GM19238 (cell line): ENCODE measurements around the gene TSSK2.

ENCODE experiments used
- DNase-seq: peaks from one replicate; pipeline ENCODE4 v3.0.0; 2011; ENCODE audit warnings: low spot score; ENCODE audit not compliant: insufficient read length

Gene TSSK2

DNA sequence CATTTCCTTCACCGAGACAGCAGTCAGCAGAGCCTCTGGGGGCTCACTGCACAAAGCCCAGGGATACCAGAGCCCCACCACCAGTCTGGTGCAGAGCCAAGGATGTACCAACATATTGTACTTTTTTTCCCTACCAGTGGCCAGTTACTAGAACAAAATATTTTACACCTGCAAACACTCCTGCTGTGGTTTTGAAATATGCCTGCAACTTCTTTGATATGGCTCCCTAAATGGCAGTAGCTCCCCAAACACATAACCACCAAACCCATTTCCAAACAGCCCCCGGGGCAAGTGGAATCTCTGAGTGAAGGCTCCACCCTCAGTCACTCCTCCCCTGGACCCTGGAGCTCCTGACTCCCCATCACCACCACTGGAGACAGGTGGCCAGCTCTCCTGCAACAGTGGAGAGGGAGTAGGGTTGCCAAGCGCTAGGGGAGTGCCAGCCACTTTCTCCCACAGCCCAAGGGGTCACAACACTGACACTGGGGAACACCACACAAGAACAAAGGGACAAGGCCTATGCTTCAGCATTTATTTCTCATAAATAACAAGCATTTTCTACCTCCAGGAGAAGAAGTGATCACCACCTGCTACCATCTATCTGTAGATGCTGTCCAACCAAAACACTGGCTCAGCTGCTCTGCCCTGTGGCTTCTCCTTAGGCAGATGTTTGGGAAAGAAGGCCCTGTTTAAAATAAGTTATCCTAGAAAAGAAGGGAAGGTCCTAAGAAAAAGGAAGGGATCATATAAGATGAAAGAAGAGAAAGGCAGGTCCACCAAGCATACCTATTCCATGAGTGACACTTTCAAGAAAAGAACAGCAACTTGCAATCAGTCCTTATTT is 24.0 kb upstream of the TSSK2 start:
- no peak for DNase-seq

DNA sequence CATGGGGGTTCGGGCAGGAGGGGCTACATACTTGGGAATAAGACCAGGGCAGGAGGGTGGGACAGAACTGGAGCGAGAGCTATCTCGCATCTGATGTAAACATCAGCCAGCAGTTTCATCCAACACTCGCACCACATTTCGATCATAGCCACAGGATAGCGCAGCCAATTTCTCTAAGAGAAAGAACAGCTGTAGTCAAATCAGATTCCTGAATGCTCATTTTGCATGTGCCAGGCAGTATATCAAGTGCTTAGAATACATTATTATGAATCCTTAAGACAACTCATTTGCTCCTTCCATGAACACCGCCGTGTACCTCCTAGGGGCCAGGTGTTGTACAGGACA is 23.4 kb upstream of the TSSK2 start:
- no peak for DNase-seq

DNA sequence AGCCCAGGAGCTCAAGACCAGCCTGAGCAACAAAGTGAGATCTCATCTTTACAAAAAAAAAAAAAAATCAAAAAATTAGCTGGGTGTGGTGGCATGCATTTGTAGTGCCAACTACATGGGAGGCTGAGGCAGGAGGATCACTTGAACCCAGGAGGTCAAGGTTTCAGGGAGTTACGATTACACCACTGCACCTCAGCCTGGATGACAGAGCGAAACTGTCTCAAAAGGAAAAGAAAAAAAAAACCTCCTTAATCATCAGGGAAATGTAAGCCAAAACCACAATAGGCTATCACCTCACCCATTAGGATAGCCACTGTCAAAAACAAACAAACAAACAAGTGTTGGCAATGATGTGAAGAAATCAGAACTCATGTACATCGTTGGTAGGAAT is 22.3 kb upstream of the TSSK2 start:
- no peak for DNase-seq

DNA sequence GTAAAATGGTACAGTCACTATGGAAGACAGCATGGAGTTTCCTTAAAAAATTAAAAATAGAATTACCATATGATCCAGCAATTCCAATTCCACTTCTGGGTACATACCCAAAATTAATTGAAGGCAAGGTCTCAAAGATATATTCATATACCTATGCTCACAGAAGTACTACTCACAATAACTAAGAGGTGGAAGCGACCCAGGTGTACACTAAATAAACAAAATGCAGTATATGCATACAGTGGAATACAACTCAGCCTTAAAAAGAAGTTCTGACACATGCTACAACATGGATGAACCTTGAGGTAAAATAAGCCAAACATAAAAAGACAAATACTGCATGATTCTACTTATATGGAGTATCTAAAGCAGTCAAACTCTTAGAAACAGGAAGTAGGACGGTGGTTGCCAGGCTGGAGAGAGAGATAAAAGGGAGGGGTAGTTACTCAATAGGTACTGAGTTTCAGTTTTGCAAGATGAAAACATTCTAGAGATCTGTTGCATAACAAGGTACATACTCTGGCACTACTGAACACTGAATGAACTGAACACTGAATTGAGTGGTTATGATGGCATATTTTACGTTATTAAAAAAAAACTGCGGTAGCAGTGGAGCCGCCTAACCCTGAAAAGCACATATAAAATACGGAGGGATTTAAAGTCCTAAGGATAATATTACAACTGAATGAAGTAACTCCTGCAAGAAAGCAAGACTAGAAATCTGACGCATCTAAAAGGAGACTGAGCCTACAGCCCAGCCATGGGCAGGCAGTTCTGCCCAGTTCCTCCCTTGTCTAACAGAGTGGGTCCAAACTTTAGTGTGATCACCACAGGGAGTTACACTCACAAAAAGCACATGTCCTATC is 21.7 kb upstream of the TSSK2 start:
- DNase-seq: peak; percentile 60

DNA sequence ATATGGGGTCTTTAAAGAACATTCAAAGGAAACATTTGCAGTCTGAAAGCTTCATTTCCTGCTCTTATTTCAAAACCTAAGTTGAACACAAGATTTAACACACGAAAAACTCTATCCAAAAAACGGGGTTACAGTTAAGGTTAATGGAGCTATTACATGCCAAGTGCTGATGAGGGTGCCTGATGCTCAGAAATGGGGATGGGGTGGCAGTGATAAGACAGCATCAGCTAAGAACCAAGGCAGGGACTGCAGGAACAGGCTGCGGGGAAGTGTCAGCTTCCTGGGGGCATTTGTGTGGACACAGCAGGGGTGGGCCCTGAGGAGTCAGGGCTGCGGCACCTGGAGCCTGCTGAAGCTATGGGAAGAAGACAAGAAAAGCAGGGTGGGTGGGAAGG is 21.0 kb upstream of the TSSK2 start:
- DNase-seq: no peak

DNA sequence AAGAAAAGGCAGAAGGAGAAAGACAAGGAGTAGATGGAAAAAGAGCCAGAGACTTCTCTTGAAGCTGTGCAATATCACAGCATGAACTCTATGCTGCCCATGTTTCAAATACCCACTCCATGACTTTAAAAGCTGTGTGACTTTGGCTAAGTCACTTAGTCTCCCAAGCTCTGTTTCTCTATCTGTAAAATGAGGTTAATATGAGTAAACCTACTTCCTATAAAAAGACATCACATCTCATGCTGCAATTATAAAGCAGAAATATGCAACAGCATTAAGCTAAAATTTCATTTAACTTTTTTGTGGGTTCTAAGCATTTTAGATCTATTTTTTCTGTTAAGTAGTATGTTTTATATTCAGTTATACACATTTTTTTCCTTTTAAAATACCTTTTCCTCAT is 20.5 kb upstream of the TSSK2 start:
- no peak for DNase-seq

DNA sequence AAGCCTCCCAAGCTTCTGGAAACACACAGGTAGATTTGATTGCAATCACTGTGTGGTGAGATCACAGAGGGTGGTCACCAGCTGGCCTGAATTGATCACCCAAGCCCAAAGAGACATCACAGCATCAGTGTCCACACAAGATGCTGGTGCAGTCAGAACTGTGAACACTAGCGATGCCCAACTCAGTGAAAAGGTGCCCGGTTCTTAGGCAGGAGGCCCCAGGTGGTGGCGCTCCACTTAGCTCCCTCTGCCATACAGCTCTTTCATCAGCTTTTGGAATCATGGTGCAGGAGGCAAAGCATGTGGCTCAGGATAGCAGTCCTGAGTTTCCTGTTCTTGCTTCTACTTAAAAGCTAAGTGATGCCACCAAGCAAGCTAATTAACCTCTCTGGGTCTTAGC is 20.0 kb upstream of the TSSK2 start:
- DNase-seq: no peak

DNA sequence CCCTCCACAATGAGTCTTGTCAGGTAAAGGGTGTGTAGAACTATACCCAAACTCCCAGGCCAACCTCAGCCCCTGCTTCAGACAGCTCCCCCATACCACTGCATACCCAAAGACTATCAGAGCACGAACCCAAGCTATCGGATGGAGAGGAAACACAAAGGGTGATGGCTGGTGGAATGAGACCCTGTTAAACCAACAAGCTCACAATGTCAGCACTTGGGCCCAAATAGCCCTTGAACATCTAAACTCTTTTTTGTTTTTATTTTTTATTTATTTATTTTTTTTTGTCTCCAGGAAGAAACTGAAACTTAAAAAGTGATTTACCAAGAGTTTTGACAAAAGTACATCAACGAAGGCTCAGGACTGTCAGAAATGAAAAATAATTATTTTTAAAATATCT is 19.5 kb upstream of the TSSK2 start:
- no peak for DNase-seq

DNA sequence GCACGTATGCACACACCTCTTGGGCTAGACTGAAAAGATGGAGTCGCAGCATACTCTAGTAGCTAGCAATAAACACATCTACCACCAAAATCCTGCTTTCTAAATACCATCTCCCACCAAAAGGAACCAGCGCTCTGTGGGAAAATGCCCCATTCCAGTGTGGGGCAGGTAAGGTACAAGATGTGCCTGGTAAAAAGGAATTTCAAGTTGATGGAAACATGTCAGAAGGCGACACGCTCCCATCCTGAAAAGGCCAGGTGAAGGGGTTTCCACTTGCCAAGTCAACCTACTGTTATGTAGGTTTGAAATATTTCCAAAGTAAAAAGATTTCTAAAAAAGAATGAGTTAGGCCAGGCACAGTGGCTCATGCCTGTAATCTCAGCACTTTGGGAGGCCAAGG is 17.7 kb upstream of the TSSK2 start:
- no peak for DNase-seq

DNA sequence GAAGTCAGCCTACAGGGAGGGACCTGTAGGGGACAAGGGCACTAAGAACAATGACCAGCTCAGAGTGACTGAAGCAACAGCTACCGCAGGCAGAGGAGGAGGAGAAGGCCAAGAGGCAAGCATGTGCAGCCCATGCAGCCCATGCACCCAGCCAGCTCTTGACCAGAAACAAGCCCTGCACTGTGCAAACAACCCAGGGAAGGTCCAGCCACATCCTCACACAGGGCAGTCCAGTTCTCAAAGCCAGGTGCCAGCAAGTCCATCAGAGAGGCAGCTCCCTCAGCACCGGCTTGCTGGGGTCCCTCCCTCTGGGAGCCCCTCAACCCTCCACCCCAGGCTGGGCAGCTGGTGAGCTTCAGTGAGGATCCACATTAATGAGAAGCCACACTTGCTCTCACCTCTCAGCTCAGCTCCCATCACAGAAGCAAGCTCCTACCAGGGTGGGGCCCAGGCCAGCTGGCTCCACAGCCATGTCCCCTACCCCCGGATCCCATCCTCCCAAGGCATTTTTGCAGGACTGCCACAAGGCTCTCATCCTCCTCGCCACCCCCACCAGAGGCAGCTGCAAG is 16.0 kb upstream of the TSSK2 start:
- no peak for DNase-seq

DNA sequence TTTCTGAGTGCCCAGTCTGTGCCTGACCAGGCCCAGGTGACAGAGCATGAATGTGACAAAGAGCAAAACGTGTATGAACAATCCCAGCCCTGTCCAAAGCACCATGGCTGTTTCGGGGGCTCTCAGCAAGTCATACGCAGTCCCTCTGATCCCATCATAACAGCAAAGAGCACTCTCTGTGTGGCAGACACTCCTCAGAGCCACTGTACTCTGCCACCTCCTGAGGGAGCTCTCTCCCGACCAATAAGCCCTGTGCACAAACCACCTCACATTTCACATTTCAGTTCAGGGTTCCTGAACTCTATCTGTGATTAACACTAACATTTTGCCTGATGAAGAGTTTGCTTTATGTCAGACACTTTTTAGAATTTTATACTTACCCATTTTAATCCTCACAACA is 15.5 kb upstream of the TSSK2 start:
- no peak for DNase-seq

DNA sequence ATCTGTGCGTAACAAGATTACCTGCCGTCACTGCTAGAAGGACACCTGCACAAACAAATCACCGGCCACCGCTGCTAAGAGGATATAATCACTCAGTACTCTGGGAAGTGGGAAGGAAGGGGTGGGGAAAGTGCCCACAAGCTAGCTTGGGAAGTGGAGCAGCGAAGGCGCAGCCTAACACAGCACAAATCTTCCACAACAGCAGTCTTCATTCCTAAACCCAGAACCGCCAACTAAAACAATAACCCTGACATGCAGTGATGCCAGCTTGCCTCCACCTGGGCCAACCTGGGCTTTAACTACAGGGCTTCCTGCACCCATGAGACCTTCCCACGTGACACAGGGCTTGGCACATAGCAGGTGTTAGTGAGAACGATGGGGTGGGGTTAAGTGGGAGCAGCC is 14.0 kb upstream of the TSSK2 start:
- DNase-seq: no peak

DNA sequence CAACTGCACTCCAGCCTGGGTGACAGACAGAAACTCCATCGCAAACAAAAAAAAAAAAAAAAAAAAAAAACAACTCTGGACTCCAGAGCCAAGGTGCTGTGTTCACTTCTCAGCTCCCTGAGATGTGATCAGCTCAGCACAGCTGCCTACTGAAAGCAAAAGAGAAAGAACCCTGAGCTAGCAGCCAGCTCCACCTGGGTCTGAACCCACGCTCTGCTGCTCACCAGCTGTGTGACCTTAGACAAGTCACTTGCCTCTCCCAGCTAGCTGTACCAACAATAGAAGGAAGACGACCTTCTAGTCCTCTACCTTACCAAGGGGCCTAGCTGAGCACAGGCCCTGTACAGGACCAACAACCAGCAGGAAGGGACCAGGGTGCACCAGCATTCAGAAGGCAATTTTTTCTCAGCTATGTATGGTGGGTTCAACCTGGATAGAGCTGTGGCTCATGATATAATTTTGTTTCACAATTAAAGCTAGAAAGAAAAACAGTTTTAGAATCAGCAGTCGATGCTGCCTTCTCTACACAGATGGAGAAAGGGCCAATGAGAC is 12.7 kb upstream of the TSSK2 start:
- DNase-seq: peak; percentile 80

DNA sequence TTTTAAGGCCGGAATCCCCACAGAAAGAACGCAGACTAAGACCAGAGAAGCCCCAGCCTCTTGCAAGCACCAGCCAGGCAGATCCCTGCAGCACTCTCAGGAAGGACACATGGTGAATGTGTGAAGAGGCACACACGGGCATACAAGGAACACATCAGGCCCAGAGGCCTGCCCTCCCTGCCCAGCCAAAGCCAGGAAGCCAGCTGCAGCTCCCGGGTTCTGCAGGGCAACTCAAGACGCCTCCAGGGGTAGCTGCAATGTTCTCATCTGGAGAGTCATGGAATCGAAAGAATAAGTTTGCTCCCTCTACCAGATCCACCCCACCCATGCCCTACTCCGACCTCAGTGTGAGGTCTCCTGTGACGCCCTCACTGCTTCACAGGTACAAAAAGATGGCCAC is 11.2 kb upstream of the TSSK2 start:
- DNase-seq: no peak

DNA sequence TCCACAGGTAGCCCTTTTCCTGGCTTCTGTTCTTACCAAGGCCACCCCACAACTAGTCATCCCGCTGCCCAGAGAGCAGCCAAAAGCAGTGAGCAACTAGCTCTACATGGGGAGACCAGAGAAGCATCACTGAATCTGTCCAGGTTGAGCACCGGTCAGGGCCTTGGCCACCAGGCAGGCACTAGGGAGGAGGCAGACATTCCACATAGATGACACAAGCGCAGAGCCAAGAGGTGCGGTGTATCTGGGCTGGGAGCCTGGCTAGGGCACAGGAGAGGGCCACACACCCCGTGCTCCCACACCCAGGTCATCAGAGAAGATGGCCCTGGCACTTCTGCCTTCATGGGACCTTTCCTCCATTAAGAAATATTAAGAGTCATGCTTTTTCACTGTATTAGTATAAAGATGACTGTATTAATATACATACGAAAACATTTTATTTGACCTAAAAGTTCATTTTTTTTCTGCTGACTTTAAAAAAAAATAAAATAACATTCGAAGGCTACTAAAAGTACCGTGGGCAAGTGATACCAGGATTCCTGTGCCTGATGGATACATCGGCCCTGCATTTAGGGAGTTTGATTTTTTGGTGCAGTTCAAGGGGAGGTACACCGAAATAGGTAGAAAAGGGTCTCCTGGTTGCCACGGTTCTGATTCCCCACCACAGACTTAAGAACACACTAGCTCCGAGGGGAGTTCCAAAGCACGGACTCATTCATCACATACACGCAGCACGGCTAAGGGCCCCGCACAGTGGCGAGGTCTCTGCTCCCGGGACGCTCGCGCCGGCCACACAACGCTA is 10.1 kb upstream of the TSSK2 start:
- no peak for DNase-seq

DNA sequence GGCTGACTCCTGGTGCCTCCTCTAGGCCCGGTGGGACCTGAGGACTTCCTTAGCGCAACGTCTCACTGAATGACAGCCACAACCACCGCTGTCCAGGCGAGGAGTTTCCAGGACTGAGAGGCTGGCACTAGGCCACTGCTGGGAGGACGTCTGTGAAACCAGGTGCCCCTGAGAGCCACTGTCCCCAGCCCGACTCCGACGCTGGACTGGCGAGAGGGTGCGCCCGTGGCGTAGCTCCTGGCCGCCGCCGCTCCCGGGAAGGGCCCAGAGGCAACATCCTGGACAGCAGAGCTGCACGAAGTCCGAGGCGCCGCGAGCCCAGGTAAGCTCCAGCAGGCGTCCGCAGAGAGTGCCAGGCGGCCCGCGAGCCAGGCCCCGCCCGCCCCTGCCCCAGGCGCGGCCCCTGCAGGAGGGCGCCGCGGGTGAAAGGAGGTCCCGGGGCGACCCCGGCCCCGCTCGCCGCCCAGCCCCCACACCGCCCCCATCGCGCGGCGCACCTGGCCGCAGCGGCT is 9.4 kb upstream of the TSSK2 start:
- peak; percentile 43 for DNase-seq

DNA sequence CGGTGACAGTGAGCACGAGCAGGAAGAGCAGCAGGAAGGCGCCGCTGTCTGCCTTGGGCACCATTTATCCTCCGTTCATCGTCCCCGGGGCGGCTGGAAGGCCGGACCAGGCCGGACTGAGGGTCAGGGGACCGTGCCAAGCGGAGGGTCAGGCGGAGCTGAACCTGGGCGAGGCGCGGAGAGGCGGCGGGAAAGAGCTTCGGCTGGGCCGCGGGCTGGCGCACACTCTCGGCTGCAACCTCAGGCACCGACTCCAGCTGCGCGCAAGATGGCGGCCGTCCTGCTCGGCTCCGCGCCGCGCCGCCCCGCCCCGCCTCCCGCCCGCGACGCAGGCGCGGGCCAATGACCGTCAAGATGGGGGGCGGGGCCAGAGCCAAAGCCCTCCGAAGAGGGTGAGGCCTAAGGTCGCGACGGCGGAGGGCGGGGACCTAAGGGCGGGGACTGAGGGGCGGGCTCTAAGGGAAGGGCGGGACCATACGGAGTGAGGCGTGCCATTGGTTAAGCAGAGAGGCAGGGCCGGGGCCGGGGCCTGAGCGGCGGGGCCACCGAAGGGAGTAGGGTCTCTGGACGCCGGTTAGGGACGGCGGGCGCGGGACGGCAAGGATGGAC is 8.9 kb upstream of the TSSK2 start, which contains the start of gene DGCR2:
DGCR2 (minus strand) TSS at position 270 of the 609 bp plus-strand sequence; CDS start at position 64, 206 bp downstream.
- peak; percentile 99 for DNase-seq

DNA sequence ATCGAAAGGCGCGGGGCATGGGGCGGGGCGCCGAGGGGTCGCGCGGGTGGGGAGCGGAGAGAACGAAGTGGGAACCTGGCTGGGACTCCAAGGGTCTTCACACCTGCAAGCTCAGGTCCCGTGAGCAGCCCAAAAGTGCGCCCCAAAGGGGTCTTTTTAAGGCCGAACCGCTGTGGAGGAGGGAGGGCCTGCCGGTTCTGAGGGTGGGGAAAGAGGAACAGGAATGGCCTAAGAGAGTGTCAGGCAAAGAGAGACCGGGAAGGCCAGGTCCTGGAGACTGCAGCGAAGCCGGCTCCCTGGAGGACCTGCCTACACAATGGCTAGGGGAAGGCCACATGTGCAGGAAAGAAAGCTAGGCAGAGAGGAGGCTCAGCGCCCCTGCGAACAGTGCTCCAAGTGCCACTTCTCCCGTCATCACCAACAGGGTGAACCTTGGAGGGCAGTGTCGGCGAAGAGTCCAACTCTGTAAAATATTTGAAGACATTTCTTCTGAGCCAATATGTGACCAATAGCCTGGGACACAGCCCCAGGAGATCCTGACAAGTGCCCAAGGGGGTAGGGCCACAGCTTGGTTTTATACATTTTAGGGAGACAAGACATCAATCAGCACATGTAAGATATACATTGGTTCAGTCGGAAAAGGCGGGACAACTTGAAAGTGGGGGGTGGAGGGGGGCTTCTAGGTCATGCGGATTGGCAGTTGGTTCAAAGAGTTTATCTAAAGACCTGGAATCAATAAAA is 8.2 kb upstream of the TSSK2 start:
- DNase-seq: no peak

DNA sequence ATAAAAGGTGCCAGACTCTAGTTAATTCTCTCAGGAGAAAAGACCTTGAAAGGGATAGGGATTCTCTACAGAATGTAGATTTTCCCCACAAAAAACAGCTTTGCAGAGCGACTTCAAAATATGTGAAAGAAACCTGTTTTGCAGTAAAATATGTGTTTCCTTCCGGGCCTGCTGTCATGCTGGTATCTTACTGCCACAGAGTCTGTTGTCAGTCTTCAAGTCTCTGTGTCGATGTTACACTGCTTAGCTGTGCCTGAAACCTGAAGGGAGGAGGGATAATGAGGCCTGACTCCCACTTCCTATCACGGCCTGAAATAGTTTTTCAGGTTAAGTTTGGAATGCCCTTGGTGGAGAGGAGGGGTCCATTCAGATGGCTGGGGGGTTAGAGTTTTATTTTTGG is 7.2 kb upstream of the TSSK2 start:
- DNase-seq: no peak

DNA sequence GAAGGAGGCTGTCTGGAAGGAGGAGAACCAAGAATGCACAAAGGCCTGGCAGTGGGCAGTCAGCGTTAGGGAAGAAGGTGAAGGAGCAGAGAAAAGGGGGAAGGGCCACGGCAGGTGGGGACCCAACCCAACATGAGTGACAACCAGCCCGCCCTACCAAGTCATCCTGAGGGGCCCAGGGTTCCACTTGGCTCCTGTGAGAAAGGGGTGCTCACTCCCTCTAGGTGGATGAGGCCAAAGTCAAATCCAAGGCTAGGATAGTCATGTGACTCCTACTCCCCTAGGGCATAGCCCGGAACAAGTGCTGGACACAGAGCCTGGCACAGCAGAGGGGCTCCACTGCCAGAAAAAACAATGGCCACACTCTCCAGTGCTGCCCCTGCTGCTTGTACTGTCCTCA is 6.7 kb upstream of the TSSK2 start:
- DNase-seq: no peak
